Stimulated activated CD8-positive, alpha-beta memory T cell treated with anti-CD3 and anti-CD28 coated beads, Interleukin-4, amount 100 ng/mL, for 24 hours (primary cell): ENCODE data around the gene DSG4.

ENCODE experiments used
- DNase-seq: peaks from one replicate; pipeline ENCODE4 v3.0.0-alpha.2; 2020; ENCODE audit warnings: low read depth

DSG4 gene

DNA sequence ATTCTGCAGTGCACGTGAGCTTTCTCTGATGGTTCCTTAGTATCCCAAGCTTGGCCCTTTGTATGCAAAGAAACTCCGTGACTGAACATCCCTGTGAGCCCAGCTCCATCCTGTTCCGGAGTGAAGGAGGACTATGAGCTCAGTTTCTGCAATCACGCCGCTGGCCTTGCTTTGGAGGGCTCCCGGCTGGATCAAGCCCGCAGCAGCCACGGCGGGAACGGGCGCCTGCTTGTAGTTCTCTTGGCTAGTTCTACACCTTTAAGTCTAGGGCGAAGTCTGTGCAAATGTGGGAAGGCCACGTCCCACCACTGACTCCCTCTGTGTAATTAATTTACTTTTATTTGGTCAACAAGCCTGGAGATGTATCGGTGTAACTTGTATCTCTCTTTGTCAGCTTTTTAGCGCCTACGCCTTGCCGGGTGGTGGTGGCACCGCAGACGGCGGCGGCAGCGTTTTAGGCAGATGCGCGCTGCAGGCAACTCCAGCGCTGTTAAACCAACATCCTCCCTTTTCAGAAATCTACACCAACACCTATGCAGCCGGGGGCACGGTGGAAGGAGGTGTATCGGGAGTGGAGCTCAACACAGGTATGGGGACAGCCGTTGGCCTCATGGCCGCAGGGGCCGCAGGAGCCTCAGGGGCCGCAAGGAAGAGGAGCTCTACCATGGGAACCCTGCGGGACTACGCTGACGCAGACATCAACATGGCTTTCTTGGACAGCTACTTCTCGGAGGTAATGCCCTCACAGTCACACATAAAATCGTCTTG lies 34.3 kb downstream of the DSG4 start:
- DNase-seq: no peak

GRCh38 chr18:31413137-31413536 lies 36.6 kb downstream of the DSG4 start:
- no peak for DNase-seq

DNA sequence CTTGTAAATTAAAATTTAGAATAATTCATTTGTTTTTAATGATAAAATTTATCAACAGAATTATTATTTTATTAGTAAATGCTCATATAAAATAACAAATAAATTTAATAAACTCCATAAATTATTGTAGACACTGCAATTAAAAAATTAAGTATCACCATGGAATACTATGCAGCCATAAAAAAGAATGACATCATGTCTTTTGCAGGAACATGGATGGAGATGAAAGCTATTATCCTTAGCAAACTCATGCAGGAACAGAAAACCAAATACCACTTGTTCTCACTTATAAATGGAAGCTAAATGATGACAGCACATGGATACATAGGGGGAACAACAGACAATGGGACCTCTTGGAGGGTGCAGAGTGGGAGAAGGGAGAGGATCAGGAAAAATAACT lies 41.3 kb downstream of the DSG4 start:
- no peak for DNase-seq

DNA sequence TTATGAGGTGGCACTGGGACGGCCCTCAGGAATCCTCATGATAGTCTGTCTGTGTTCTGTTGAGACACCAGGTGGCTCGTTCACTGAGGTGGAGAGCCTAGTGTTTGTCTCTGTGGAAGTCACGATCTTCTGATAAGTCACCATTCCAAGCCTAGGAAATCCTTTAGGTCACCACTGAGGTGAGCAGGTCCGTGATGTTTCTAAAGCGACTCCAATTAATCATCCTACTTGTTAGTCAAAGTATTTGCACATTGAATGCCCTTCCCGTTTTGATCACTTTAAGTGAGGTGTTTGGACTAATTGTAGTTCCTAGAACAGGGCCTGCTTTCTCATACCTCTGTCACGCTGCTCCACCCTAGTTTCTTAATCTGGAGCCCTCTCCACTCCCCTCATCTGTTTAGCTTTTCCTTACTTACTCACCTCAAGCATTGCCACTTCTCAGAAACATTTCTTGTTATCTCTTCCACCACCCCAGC lies 42.9 kb downstream of the DSG4 start:
- DNase-seq: no peak

DNA sequence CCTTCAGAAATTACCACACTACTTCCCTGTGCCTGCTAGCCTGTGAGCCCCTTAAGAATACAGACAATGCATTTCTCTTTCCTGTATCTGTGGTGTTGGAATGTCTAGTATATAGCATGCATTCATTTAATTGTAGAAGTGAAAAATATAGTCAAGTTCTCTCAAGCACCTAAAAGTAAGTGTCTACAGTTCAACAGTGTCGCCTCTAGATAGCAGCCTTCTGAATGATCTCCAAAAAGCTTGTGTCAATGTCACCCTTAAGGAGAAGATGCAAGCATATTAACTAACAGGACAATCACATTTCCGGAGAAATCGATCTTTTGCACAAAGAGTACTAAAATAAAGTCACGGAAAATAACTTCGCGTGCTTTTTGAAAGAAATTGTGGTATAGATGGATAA lies 43.5 kb downstream of the DSG4 start:
- no peak for DNase-seq

DNA sequence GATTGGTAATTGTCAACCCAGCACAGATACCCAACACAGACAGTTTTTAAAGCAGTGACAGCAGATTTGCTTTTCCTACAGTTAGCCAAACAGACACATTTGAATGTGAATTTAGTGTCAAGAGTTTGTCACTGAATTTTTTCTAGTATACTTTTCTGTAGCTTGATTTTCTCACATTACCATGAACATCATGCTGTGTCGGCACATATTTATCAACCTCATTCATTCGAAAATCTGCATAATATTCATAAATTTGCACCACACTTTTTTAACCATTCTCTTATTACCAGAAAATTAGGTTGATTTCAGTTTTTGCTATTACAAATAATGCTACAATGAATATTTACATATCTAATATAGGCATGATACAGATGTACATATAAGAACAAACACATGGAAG lies 43.9 kb downstream of the DSG4 start:
- no peak for DNase-seq

DNA sequence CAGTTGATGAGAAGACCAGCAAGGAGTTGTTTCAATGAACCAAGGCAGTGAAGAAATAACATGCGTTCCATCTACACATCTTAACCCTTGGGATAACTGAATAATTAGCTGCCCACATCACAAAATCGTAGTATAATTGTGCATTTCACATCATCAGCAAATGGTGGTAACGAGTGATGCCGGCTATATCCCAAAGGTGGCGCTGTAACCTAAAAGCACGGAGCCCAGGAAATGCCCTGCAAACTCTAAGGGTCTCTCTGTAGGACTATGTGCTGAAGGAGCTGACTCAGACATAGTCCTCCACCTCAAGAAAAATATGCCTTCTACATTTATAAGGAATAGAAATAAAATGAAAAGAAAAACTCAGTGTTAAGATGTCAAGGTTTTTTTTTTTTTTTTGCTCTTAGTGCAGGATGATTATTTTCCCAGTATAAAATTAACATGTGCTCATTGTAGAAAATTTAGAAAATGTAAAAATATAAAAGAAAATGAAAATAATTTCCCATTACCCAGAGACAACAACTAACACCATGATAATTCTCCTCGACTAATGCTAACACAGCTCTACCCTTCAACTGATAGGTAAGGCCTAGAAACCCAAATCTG lies 47.9 kb downstream of the DSG4 start:
- DNase-seq: no peak

DNA sequence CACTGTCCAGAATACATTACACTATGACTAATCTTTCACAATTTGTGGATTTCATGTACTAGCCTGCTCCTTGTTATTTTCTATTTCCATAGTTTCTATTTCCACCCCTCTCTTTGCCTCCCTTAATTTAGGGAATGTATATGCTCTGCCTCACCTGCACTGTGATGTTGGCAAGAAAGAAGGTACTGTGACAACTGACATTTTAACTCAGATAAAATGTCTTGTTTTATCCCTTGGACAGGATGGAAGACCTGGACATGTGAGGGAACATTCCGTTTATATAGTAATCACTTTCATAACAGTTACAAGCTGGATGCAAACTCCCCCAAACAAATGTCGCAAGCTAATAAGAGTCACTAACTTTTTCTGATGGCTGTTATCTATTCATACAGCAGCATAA lies 49.4 kb downstream of the DSG4 start:
- no peak for DNase-seq

- no peak for DNase-seq
These were observed 50.4 kb downstream of the DSG4 start for GRCh38 chr18:31426871-31427406.

GRCh38 chr18:31428211-31428610 lies 51.6 kb downstream of the DSG4 start:
- no peak for DNase-seq

- DNase-seq: no peak
These were observed 53.0 kb downstream of the DSG4 start for GRCh38 chr18:31429623-31430022.

DNA sequence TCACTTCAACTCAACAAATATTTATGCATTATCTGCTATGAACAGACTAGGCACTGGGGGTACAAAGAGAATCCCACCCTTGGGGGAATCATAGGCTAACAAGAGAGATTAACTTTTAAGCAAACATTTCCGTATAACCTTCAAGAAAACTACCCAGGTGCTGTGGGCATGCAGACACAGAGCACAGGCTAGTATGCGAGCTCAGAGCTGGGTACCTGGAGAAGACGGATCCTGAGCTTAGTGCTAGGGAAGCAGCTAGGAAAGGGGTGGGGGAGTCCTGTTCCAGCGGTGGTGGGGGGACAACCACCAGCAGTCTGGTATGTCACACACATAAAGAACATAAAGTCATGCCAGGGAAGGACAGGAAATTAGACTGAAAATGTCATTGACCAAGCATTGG lies 53.5 kb downstream of the DSG4 start:
- DNase-seq: no peak

- DNase-seq: no peak
These were observed 54.0 kb downstream of the DSG4 start for GRCh38 chr18:31430554-31430953.

DNA sequence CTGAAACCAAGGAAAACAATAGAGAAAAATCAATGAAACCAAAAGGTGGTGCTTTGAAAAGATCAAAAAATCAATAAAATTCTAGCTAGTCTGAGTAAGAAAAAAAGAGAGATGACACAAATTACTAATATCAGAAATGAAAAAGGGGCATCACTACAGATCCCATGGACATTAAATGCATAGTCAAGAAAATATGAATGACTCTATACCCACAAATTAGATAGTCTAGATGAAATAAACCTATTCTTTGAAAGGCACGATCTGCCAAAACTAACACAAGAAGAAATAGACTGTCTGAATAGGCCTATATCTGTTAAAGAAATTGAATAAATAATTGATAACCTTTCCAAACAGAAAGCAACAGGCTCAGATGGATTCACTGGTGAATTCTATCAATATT lies 55.7 kb downstream of the DSG4 start:
- DNase-seq: no peak

- DNase-seq: no peak
These were observed 60.2 kb downstream of the DSG4 start for GRCh38 chr18:31436825-31437224.

- no peak for DNase-seq
These were observed 61.8 kb downstream of the DSG4 start for GRCh38 chr18:31438402-31438801.

DNA sequence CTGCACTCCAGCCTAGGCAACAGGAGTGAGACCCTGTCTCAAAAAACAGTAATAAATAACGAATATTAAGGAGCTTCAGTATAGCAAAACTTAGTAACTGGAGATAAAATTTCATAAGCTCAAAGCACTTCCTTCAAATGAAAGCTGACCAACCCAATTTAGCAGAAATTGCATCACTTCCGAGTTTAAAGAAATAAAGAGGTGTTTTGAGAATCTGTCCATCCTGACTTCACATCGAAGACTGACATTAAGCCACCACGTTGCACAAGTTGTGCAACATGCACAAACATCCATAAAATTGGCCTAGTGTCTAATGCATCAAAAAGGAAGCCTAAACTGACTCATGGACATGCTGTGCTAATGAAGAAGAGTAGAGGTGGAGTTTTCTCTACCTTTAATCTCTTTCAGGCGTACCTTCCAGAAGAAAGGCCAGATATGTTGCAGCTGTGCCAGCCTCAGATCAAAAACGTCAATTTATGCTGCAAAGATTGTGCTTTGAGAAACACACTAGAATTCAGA lies 63.3 kb downstream of the DSG4 start:
- no peak for DNase-seq

DNA sequence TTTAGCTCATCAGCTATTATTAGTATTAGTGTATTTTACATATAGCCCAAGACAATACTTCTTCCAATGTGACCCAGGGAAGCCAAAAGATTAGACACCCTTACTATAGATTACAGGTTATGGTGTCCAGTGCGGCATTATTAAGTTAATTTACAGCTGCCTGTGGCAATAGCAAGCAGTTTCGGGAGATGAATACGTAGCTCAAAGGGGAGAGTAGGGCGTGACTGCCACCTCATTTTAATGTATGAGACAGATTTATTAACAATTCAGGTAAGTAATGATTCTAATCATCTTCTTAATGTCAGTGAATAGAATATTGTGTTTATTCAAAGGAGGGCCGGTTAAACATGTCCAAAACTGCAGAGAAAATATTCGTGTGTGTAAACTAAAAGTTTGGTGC lies 64.2 kb downstream of the DSG4 start:
- DNase-seq: no peak

GRCh38 chr18:31441493-31441892 lies 64.9 kb downstream of the DSG4 start:
- no peak for DNase-seq

GRCh38 chr18:31444142-31444541 lies 67.6 kb downstream of the DSG4 start:
- no peak for DNase-seq

GRCh38 chr18:31445908-31446307 lies 69.3 kb downstream of the DSG4 start:
- no peak for DNase-seq

- DNase-seq: no peak
These were observed 70.3 kb downstream of the DSG4 start for GRCh38 chr18:31446854-31447253.

DNA sequence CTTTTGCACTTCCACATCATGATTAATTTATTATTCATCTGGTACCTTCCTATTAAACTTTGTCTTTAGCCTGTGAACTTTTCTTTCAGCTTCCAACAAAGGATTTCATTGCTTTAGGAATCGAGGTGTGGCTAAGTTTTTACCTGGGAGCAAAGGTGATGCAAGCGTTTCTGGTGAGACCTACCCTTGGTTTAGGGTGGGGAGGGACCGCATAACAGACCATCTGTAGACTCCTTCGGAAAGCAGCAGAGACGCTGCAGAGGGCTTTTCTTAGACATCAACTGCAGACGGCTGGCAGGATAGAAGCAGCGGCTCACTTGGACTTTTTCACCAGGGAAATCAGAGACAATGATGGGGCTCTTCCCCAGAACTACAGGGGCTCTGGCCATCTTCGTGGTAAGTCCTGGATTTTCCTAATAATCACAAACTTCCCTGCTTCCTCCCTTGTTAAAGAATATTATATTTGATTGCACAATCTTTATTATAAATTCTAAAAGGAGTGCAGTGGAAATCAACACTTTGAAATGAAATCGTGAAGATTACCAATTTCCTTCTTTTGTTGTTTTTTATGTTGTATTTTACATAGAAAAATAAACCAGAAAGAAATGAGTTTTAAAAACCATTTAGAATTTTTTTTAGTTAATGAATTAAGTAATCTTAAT lies 71.1 kb downstream of the DSG4 start, which contains the start of gene DSG3:
TSS of gene DSG3 (plus strand) at position 212 of the 662 bp plus-strand sequence. CDS start at position 349, 137 bp downstream.
- no peak for DNase-seq
